D341Med (cell line): ENCODE measurements around the gene LAMTOR5.
"Not testable (repeated sequence)": the region's sequence is repeated elsewhere in the genome, so short reads cannot be mapped to it uniquely, and the experiment has no call there.

Source experiments
- DNase-seq: peaks from one replicate; pipeline ENCODE4 v3.0.0; 2012; ENCODE audit warnings: low spot score

Gene LAMTOR5

DNA sequence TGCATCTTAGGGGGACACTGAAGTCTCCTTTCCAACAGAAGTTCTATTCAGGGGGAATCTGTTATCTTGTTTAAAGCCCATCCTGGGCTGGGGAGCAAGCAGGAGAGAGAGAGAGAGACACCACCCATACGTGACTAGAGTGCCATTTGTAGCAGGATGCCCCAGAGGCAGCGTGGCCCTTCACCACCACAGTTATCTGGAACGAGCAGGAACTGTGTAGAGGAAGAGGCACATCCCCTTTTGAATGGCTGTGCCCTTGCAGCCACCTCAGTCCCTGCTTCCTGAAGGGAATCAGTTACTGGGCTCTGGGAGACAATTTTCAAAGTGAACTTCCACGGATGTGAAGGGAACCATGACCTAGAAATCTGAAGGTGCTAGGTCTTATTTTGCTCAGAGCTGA is 19.4 kb upstream of the LAMTOR5 start:
- DNase-seq: no peak

DNA sequence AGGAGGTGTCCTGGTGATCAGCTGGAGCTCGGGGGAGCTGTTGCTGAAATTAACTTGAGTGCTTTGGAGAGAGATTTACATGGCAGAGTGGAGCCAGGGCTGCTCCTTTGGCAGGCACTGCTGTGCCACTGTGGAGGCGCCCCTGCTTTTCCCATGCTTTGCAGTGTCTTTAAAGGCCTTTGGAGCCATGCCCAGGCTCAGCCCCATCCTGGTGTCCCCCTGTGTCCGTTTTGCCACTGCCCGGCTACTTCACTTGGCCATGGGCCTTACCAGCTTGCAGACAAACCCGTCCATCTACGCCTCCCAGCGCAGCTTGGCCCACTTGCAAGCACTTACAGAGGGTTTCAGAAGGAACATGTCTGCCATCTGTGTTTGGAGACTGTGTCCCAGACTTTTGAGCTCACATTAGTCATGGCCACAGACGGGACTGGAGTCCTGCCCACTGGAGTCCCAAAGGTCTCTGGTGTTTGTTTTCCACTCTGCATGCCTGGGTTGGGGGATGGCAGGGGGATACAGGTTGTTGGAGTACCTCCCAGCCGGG is 18.2 kb upstream of the LAMTOR5 start:
- no peak for DNase-seq

DNA sequence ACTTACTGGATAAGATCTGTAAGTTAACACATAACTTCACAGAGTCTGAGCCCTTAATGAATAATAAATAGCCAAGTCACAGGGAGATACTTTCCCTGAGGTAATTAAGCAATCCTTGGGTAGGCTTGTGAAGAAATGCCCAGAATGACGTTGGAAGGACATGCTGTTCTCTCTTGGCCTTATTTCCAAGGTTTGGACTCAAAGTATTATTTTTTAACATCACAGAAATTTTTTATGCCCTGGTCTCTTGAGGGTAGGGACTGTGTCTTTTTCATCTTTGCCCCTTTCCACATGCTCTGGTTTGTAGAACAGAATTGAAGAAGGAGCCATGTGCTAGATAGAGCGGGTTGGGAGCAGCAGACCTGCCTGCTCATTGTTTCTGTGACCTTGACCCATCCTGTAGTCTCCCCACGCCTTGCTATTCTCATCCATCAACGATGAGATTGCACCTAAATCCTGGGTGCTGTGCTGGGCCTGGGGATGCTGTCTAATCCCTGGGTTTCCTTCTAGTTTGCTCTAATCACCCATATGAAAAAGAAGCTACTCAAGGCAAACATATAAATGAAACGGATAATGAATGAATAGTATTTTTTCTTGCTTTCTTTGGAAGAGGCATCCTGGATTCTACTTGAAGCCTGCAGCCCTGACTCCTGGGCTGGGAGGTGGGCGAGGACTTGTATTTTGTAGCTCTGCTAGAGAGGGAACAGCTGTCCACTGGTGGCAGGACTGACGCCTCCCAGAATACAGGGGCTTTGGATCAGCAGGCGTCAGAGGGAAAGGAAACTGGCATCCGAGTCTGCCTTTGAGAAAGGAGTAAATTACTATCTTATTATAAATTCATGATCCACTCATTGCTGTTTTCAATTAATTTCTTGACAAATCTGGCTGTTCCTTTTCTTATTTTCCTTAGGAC is 17.5 kb upstream of the LAMTOR5 start:
- DNase-seq: no peak

DNA sequence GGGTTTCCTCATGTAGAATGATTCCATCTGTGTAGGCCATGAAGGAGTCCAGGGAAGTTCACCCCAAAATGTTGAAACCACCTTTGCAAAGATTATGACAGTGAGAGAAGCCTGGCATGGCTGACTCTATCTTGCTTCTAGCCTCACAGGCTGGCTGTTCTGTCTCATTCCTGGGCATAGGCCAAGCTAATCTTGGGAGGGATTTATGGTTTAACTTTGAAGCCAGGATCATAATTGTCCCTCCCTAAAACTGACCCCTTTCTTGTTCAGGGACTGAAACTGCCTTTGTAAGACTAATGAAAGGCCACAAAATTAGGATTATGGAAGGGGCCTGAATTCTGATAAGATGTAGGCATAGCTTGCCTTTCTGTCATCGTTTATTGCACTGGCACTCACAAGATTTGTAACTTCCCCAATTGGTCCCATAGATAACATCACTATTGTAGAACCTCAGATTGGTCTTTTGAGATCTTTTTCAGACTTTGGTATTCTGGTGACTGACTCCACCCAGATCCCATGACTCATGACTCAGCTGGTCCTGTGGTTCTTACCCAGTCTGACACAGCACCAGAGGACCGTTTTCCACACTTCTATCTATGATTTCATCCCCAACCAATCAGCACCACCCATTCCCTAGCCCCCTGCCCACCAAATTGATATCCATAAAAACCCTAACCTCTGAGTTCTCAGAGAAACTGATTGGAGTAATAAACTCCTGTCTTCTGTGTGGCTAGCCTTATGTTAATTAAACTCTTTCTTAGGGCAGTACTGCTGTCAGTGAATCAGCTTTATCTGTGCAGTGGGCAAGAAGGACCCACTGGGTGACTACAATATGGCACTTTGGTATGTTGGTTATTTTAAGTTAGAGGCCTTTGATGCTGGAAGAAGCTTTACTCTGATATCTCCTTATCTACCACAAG is 13.6 kb upstream of the LAMTOR5 start:
- DNase-seq: no peak

DNA sequence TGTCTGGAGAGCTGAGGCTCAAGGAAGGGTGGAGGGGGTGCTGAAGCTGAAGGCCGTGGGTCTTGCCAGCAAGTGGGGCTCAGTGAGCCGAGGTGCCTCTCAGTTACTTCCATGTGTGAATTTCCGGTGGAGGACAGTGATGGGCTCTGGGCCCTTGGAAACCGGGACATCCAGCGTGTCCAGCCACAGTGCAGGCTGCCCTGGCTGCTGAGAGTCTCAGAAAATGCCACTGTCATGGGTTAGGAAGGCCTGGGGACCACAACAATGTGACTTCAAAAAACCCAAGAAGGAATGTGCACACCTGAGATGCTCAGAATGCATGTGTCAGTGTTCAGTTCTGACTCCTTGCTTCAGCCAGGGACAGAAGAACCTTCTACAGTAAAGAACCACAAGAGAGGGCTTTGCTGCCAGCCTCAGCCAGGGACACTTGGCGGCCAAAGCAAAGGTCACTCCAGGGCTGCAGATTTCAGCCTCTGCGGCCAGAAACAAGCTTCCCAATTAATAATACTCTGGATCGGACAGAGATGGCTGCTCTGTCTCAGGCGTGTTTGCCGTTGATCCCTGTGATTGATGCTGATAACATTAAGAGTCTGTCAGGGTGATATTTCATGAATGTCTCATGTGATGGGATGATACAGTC is 12.6 kb upstream of the LAMTOR5 start:
- DNase-seq: no peak

DNA sequence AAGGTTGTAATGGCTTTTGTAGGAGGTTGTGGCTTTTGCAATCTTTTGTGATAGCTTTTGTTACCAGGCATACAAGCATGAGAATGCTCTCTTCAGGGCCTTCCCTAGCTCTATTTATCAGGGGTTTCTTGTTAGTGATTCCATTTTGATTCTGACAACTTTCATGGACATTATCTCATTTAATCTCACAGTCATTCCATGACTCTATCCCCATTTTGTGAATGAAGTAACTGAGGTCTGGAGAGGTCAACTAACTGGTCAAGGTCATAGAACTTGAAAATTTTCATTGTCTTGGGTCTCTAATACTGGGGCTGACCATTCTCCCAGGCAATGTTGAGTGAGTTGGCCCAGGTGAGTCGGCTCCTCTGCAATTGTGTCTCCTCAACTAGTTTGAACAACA is 11.2 kb upstream of the LAMTOR5 start:
- DNase-seq: no peak

DNA sequence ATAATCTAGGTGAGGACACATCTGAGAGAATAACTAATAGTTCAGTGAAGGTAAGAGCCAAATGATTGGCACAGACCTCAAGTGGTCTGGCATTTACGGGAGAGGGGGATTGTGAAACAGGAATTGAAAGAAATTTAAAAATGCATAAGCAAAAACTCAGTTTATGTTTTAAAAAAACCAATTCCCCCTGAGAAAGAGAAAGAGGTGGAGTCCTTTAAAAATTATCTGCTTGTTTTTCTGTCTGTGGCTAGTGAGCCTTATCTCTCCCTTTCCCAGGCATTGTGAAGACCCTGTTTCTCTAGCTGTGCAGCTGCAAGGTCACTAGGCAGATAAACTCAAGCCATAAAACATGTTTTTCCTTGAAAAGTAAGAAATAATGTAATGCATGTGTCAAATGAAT is 5.6 kb upstream of the LAMTOR5 start:
- not testable (repeated sequence) for DNase-seq

DNA sequence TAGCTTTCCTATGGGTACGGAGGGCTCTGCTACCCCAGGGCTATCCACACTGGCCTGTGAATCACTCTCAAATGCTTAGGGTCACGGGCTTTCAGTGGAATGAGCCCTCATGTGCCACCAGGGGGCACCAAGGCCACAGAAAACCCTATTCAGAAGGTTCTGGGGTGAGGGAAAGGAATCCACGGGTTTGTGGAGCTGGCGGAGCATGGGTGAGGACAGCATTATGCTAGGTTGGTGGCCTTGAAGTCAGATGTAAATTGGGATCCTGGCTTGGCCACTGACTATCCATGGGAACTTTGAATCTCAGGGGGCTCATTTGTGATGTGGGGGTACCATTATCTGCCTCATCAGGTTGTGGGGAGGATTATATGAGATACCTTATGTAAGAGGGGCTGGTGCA is 5.1 kb upstream of the LAMTOR5 start:
- DNase-seq: peak; percentile 71

DNA sequence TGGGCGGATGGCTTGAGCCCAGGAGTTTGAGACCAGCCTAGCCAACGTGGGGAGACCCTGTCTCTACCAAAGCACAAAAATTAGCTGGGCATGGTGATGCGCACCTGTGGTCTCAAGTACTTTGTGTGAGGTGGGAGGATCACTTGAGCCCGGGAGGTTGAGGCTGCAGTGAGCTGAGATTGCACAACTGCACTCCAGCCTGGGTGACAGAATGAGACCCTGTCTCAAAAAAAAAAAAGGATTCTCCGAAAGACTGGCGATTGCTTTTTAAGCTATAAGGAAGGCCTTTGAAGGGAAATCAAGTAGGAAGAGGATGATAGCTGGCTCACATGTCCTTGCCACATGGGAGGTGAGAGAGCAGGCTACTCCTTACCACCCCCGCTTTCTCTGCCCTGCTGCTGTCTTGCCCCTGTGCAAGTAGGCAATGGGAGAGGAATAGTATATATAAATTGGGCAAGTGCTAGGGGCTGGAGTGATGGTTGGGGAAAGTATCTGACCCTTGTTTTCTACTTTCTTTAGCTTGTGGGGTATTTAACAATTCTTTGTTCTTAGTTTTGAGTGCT is 3.8 kb upstream of the LAMTOR5 start:
- DNase-seq: no peak

DNA sequence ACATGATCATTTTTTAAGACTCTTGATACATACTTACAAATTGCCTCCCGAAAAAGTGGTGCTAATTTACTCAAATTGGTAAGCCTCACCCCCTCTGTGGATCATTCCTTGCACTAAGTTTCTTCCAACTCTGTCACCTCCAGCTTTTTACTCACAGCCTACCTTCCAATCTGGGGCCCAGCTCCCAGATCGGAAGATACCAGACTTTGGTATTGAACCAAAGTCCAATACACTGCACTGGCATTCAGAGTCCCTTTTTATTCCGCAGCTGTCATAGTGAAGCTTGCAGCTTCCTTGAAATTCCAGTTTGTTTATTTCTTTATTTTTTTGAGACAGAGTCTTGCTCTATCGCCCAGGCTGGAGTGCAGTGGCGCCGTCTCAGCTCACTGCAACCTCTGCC is 1.8 kb upstream of the LAMTOR5 start:
- no peak for DNase-seq

DNA sequence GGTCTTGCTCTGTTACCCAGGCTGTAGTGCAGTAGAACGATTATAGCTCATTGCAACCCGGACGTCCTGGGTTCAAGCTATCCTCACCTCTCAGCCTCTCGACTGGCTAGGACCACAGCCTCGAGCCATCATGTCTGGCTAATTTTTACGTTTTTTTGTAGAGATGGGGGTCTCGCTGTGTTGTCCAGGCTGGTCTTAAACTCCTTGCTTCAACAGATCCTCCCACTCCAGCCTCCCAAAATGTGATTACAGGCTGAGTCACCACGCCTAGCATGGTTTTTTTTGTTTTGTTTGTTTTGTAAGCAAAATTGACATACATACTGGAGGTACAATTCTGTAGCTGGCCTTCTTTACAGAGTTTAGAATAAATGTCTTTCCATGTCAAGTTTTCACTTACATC is 994 bp upstream of the LAMTOR5 start:
- no peak for DNase-seq

DNA sequence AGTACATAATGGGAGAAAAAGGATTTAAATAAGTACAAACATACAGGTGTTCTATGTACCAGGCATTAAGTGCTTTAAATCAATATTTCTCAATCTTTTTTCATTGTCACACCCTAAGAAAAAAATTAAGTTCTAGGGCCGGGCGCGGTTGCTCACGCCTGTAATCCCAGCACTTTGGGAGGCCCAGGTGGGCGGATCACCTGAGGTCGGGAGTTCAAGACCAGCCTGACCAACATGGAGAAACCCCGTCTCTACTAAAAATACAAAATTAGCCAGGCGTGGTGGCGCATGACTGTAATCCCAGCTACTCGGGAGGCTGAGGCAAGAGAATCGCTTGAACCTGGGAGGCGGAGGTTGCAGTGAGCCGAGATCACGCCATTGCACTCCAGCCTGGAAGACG is 1.1 kb downstream of the LAMTOR5 start:
- not testable (repeated sequence) for DNase-seq

DNA sequence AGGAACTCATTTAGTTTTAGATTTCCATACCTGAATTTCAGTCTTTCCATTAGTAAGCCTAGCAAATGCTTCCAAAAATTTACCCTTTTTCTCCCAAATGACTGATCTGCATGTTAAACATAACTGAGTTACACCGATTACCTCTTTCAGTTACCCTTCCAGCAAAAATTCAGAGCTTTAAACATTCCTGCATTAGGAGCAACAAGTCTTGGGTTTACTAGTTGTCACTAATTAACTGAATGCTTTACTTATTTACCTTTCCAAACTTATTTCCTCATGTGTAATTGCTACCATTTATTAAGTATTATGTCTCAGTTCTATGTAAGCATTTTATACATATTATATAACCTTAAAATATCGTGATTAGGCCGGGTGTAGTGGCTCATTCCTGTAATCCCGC is 3.1 kb downstream of the LAMTOR5 start:
- no peak for DNase-seq

DNA sequence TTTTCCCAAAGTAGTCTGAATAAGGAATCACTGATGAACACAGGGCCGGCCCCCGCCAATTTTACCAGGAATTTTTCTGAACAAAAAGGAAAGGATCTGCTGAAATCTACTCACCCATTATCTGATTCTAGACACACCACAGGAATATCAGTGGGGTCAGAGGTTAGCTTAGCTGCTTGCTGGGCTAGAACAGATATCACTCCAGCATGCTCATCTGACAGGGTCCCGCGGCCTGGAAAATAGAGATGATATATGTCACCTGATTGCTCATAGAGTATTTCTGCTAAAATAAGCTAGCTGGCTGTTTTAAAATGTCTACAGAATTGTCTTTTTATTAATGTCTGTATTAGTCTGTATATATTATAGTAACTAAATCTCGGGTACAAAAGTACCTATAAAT is 3.7 kb downstream of the LAMTOR5 start:
- DNase-seq: no peak

DNA sequence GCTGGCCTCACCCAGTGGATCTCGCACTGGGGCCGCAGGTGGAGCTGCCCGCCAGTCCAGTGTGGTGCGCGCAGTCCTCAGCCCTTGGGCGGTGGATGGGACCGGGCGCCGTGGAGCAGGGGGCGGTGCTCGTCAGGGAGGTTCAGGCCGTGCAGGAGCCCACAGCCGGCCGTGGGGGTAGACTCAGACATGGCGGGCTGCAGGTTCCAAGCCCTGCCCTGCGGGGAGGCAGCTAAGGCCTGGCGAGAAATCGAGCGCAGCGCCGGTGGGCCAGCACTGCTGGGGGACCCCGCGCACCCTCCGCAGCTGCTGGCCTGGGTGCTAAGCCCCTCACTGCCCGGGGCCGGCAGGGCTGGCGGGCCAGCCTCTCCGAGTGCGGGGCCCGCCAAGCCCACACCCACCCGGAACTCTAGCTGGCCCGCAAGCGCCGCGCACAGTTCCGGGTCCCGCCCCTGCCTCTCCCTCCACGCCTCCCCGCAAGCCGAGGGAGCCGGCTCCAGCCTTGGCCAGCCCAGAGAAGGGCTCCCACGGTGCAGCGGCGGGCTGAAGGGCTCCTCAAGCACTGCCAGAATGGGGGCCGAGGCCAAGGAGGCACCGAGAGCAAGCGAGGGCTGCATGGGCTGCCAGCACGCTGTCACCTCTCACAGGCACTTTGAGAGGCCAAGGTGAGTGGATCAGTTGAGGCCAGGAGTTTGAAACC is 11.1 kb downstream of the LAMTOR5 start:
- DNase-seq: not testable (repeated sequence)

DNA sequence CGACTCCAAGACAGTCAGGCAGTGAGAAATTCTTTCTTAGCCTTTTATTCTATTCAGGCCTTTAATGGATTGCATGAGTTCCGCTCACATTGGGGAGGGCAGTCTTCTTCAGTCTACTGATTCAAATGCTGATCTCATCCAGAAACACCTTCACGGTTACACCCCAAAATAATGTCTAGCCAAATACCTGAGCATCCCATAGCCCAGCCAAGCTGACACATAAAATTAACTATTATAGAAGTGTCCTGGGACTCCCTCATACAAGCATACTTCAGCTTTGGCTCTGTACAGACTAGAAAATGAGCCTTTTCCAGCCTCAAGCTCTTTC is 13.0 kb downstream of the LAMTOR5 start:
- DNase-seq: no peak

DNA sequence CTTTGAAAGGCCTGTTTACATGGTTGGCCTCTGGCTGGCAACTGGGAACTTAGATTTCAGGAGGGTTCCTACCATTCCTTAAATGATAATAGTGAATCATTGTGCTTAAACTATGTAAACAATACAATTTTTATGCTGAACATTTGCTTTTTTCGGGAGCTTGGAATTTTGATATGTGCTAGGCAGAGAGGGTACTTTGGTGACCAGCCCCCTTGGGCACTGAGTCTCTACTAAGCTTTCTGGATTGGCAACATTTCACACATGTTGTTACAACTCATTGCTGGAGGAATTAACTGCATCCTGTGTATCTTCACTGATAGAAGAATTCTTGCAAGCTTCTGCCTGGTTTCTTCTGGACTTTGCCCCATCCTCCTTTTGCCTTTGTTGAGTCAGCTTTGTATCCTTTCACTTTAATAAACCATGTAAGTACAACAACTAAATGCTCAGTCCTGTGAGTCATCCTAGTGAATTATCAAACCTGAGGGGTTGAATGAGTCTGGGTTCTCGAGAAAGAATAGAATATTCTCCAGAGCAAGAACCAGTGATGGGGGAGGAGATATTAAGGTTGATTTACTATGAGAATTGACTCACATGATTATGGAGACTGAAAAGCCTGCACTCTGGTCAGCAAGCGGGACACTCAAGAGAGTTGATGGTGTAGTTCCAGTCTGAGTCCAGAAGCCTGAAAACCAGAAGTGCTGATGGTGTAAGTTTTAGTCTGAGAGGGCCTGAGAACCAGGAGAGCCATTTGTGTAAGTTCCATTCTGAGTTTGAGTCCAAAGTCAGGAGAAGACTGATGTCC is 13.6 kb downstream of the LAMTOR5 start:
- no peak for DNase-seq

DNA sequence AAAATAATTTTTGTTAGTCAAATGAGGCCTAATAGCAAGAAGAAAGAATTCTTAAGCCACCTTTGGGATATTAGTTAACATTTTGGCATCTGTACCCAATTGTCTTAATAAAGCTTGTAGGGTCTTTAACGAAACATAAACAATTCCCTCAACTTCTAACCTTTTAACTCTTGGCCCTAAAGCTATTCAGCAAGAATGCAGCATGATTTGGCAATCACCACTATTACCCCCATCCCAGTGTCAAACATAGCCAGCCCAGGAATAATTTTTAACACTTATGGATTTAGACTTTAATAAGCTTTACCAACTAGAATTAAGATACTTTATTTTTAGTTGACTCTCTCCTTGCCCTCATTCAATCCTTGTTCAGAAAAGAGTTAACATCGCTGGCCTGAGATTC is 14.2 kb downstream of the LAMTOR5 start:
- no peak for DNase-seq

DNA sequence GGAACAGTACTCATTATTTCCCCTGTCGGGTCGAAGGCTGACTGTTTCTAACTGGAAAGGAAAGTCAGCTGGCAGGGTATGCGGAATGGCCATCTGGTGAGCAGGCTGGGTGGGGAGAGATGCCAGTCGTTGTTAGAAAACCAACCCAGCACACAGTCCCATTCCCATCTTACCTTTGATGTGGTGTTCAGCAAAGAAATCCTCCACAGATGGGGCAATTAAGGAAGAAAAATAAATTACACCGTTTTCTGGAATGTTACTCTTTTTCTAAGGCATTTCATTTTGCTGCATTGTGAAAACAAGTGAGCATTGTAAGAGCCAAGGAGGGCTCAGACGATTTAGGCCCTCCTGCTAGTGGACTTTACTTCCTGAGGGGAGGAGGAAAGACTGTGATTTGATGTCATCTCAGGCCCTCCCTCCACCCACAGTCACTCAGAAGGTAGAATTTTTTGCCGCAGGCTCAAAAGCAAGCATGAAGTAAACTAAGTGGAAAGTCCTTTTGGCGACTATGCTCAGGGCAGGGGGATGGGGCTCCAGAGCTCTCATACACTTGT is 16.7 kb downstream of the LAMTOR5 start, which contains the start of gene SLC16A4:
SLC16A4 (minus strand) TSS at position 335 of the 554 bp plus-strand sequence. CDS start 1,703 bp downstream, outside the sequence.
- DNase-seq: no peak

DNA sequence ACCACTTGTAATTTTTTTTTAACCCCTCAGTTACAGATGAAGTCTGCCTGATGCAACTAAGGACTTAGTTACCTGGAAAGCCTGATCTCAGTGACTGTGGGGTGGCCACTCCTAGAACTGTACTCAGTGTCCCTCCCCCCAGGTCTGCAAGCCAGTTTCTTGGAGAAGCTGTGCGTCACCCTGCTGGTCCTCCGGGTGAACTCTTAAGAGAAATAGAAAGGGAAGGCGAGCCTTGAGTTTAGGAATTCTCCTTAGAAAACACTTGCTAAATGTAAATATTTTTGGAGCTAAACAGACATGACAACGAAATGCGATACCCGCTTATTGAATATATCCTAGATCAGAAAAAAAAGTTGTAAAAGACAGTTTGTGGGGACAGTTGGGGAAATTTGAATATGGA is 17.4 kb downstream of the LAMTOR5 start:
- DNase-seq: no peak
